Transverse colon (tissue), 3 donors: ENCODE data around the gene DMAP1.

Experiments
- POLR2A ChIP-seq: fragments of 450-650 bp; IDR thresholded peaks from one replicate; pipeline ENCODE4 v1.6.1; 2016; ENCODE audit warnings: antibody characterized with exemption, mild to moderate bottlenecking, moderate library complexity
- TF ChIP-seq, protein P1 (sequence below), 5 experiments: fragments of 200-600 bp in 3 of 5; fragments of 450-650 bp in 2 of 5; sonication (generic) in 3 of 5; IDR thresholded peaks; 1 replicate in 2 of 5; 2 replicates in 3 of 5; pipeline ENCODE4 v1.5.1; 2016 to 2017; ENCODE audit warnings: antibody characterized with exemption in 5 of 5, inconsistent platforms in 3 of 5, mild to moderate bottlenecking in 2 of 5, moderate library complexity in 1 of 5

DNA sequence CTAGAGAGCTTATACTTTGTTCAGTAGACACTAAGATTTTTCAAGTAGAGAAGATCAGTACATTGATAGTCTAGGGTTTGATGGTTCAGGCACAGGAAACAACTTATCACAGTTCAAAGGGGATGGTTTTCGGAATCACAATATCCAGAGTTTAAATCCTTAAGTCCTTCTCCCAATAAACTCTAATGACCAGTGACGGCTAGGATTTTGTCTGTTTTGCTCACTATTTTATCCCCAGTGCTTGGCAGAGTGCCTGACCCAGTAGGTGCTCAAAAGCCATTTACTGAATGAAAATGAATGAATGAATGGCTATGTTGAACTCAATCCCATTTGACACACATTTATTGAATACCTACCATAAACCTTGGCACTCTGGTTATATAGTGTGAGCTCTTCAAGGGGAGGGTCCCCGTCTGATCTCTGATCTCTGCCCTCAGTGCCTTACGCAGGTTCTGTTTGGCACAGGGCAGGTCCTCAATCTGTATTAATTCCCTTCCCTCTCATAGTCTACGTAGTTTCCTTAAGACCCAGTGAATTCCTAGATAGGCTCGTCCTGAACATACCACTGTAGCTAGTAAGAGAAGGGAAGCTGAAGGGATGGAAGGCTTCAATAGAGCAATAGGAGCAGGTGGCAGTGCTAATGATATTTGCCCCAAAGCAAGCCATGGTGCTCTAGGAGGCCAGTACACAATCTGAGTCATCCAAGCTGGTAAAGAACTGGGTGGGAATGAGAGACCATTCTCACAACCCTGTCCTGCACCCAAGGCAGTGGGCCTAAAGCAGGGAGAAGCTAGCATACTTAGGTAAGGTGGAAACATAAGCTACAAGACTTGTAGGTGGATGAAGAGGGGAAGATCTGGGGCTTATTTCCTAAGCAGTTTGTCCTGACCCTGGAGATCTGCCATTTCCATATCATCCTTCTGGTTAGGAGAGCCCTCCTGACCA is 53.4 kb downstream of the DMAP1 start:
- TF ChIP-seq, protein P1, sequence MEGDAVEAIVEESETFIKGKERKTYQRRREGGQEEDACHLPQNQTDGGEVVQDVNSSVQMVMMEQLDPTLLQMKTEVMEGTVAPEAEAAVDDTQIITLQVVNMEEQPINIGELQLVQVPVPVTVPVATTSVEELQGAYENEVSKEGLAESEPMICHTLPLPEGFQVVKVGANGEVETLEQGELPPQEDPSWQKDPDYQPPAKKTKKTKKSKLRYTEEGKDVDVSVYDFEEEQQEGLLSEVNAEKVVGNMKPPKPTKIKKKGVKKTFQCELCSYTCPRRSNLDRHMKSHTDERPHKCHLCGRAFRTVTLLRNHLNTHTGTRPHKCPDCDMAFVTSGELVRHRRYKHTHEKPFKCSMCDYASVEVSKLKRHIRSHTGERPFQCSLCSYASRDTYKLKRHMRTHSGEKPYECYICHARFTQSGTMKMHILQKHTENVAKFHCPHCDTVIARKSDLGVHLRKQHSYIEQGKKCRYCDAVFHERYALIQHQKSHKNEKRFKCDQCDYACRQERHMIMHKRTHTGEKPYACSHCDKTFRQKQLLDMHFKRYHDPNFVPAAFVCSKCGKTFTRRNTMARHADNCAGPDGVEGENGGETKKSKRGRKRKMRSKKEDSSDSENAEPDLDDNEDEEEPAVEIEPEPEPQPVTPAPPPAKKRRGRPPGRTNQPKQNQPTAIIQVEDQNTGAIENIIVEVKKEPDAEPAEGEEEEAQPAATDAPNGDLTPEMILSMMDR (IDR thresholded peaks at IDR 0.05), result no peak
- TF ChIP-seq POLR2A, result no peak
